ENCODE measurements around the gene SOWAHB. TPM values are rescaled to one million over a fixed set of nuclear protein-coding genes. Genes with fewer than 3 reads are reported as not detected.
A peak's percentile ranks its signal among the peaks of the same experiment; 100 is the strongest.

Gene SOWAHB
- 10 to 100 TPM in 1 of 4 donors, 1 to 10 TPM in 3; 3.3 to 10.1 (median 6.0) TPM for total RNA-seq

- 3 to 8% methylated on average over 24 to 57 of the region's 76 CpGs for WGBS, 2 donors
- no peak for DNase-seq (ENCODE audit: low spot score in 2 of 2)
- TF ChIP-seq, protein P1, sequence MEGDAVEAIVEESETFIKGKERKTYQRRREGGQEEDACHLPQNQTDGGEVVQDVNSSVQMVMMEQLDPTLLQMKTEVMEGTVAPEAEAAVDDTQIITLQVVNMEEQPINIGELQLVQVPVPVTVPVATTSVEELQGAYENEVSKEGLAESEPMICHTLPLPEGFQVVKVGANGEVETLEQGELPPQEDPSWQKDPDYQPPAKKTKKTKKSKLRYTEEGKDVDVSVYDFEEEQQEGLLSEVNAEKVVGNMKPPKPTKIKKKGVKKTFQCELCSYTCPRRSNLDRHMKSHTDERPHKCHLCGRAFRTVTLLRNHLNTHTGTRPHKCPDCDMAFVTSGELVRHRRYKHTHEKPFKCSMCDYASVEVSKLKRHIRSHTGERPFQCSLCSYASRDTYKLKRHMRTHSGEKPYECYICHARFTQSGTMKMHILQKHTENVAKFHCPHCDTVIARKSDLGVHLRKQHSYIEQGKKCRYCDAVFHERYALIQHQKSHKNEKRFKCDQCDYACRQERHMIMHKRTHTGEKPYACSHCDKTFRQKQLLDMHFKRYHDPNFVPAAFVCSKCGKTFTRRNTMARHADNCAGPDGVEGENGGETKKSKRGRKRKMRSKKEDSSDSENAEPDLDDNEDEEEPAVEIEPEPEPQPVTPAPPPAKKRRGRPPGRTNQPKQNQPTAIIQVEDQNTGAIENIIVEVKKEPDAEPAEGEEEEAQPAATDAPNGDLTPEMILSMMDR (IDR thresholded peaks at IDR 0.05), result no peak
- no peak for TF ChIP-seq POLR2A (IDR thresholded peaks at IDR 0.05)
- H3K4me3 ChIP-seq (ENCODE audit: low read depth, poor library complexity, severe bottlenecking), result peak within 1 kb of the TSS; percentile 20
- intact Hi-C loops (cut with DNase I; ENCODE audit: low total_unique reads), result no loop called here
Measured at GRCh38 chr4:76897536-76898384, at the start of gene SOWAHB. SOWAHB (minus strand) TSS chr4:76898144; CDS start chr4:76897849, 295 bp downstream.

DNA sequence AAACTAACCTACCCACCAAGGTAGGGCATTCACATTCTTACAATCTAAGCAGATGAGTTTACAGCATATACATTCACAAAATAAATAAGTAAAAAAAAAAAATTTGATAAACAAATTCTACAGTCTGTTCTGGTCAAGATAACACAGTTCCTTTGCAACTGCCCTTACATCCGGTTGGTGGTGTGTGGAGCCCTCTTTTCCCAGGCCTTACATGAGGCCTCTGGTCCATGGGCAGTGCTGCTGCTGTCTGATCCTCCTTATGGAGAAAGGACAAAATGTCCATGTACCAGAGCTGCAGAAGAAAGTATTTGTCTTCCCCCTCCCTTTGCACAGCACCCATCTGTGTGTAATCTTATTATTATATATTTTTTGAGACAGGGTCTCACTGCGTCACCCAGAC lies 49.4 kb upstream of the SOWAHB start:
- DNase-seq (ENCODE audit: low spot score in 2 of 2), result no peak
- H3K4me3 ChIP-seq (ENCODE audit: low read depth, poor library complexity, severe bottlenecking), result no peak overlapping the region
- intact Hi-C loops (cut with DNase I; ENCODE audit: low total_unique reads), result no loop called here
- TF ChIP-seq POLR2A (IDR thresholded peaks at IDR 0.05), result no peak
- TF ChIP-seq, protein P1 (IDR thresholded peaks at IDR 0.05), result no peak
- WGBS, 2 donors, result 81 to 86% methylated on average over 2 of the region's 2 CpGs

- no peak overlapping the region for H3K4me3 ChIP-seq (ENCODE audit: low read depth, poor library complexity, severe bottlenecking)
- intact Hi-C loops (cut with DNase I; ENCODE audit: low total_unique reads), result no loop called here
- no peak for TF ChIP-seq POLR2A (IDR thresholded peaks at IDR 0.05)
- DNase-seq (ENCODE audit: low spot score in 2 of 2), result no peak
- 92 to 98% methylated on average over 1 of the region's 1 CpG for WGBS, 2 donors
Measured at GRCh38 chr4:76943790-76944189, 45.8 kb upstream of the SOWAHB start.

DNA sequence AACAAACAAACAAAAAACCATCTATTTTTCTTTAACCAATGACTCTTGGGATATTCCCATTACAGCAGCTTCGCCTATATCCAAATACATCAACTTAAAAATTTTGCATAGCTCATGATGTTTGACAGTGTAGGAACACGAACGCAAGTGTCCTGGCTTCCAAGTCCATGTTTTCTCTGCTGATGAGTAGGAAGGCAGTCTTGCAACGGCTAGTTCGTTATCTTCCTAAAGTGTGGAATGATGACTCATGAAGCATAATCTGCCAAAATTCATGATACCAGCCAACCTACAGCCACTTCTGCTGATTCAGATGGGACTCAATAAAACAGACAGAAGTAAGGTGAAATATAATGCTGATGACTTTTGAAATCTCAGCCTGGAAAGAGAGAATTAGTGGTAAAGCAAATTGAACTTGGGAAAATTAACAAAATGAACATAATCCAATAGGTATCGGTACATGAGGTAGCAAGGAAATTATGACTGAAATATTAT lies 45.2 kb upstream of the SOWAHB start:
- 60 to 63% methylated on average over 6 of the region's 6 CpGs for WGBS, 2 donors
- no peak for DNase-seq (ENCODE audit: low spot score in 2 of 2)
- no peak for TF ChIP-seq POLR2A (IDR thresholded peaks at IDR 0.05)
- TF ChIP-seq, protein P1 (IDR thresholded peaks at IDR 0.05), result no peak
- intact Hi-C loops (cut with DNase I; ENCODE audit: low total_unique reads), result no loop called here
- H3K4me3 ChIP-seq (ENCODE audit: low read depth, poor library complexity, severe bottlenecking), result no peak overlapping the region

GRCh38 chr4:76939184-76939583 lies 41.2 kb upstream of the SOWAHB start:
- DNase-seq (ENCODE audit: low spot score in 2 of 2), result no peak
- no peak overlapping the region for H3K4me3 ChIP-seq (ENCODE audit: low read depth, poor library complexity, severe bottlenecking)
- intact Hi-C loops (cut with DNase I; ENCODE audit: low total_unique reads), result no loop called here
- WGBS, 2 donors, result 60 to 67% methylated on average over 2 of the region's 2 CpGs
- TF ChIP-seq, protein P1 (IDR thresholded peaks at IDR 0.05), result no peak
- TF ChIP-seq POLR2A (IDR thresholded peaks at IDR 0.05), result no peak

GRCh38 chr4:76931576-76932276 lies 33.8 kb upstream of the SOWAHB start:
- intact Hi-C loops (cut with DNase I; ENCODE audit: low total_unique reads), result no loop called here
- DNase-seq (ENCODE audit: low spot score in 2 of 2), result no peak
- no peak for TF ChIP-seq POLR2A (IDR thresholded peaks at IDR 0.05)
- TF ChIP-seq, protein P1 (IDR thresholded peaks at IDR 0.05), result no peak
- no peak overlapping the region for H3K4me3 ChIP-seq (ENCODE audit: low read depth, poor library complexity, severe bottlenecking)
- WGBS, 2 donors, result 88 to 92% methylated on average over 7 of the region's 7 CpGs

All from lower leg skin (tissue), 4 donors.